Mesothelial cell of epicardium (in vitro differentiated cells): Measurements from ENCODE around the gene GPC6. TPM values are rescaled to one million over a fixed set of nuclear protein-coding genes. Genes with fewer than 3 reads are reported as not detected.

Experiments
- DNase-seq, 2 experiments: peaks; one replicate each; pipeline ENCODE4 v3.0.0; 2021; ENCODE audit warnings: low spot score in 2 of 2; ENCODE audit not compliant: unreplicated experiment in 2 of 2
- H3K27ac Mint-ChIP-seq: 2 replicates; pipeline ENCODE4 v1.8.0; 2021; ENCODE audit warnings: mixed read lengths
- H3K27me3 Mint-ChIP-seq: 2 replicates; pipeline ENCODE4 v1.8.0; 2021; ENCODE audit warnings: low read depth, mixed read lengths
- H3K36me3 Mint-ChIP-seq: 2 replicates; pipeline ENCODE4 v1.8.0; 2021; ENCODE audit warnings: mixed read lengths
- H3K4me1 Mint-ChIP-seq: 2 replicates; pipeline ENCODE4 v1.8.0; 2021; ENCODE audit warnings: mixed read lengths
- H3K4me3 Mint-ChIP-seq: 2 replicates; pipeline ENCODE4 v1.8.0; 2021; ENCODE audit warnings: mild to moderate bottlenecking, moderate library complexity, mixed read lengths
- H3K9me3 Mint-ChIP-seq: 2 replicates; pipeline ENCODE4 v1.8.0; 2021; ENCODE audit warnings: mixed read lengths
- total RNA-seq: library from RNA; stranded (reverse); gene quantifications from 3 replicates; pipeline ENCODE4 v1.2.1, GENCODE V29; 2021
- TF ChIP-seq, protein P1 (sequence below): fragments of 200-600 bp; sonication (generic); IDR thresholded peaks from one replicate; pipeline ENCODE4 v1.5.0; 2021; ENCODE audit warnings: antibody characterized with exemption; ENCODE audit not compliant: unreplicated experiment

The GPC6 gene
- total RNA-seq, 1 donor from 2014 or later = 112 TPM

DNA sequence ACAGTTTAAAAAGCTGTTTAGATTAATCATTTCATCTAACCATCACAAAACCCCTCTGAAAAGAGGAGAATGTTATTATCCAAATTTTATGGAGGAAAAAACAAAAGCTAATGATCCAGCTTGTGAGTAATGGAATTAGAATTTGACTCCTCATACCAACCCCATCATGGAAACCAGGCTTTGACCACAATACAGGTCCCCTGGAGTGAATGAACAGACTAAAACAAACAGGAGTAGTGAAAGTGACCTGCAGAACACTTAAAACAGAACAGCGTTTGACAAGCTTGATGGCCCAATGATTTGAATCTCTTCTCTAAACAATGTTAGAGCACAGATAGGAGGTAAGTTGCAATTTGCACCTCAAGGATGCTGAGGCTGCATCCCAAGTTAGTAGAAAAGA lies 1022.9 kb downstream of the GPC6 start:
- no peak for DNase-seq

DNA sequence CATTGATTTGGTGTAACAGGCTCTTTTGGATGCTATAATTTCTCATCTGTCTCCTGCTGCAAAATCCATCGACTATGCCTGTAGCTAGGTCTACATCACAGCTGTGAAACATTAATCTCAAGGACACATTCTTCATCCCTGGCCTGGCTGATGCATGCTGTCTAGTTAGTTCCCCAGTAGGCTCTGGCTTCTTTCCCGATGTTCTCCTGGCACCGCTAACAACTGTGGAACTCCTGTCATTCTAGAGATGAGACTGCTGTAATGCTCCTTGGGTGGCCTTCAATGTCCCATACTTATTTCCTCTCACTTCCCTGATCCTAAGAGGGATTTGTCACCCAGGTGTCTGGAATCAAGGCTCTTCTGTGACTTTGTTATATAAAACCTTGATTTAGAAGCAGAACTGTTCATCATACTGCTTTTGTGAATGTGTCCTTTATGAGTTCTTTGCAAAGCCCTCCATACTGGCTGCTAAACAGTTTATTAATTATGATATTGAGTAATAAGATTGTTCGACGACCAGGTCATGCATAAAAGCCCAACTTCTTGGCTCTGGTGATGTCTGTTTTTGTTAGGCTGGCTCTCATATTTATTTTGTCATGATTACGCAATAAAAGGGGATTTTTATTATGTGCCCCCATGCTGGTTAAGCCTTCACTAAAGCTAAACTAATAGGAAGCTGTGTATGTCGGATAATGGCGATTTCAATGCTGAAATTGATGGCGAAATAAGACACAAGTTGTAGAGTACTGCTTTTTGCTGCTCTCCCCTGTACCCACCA lies 1025.4 kb downstream of the GPC6 start:
- DNase-seq = no peak

More for the DNA sequence above, 1022.9 kb downstream of the GPC6 start:
- peaks cover 22% of the 10 kb centered on the region for H3K36me3 Mint-ChIP-seq
- peaks cover 13% of the 10 kb centered on the region for H3K4me1 Mint-ChIP-seq
- no peak overlapping the region for H3K27ac Mint-ChIP-seq
- TF ChIP-seq, protein P1, sequence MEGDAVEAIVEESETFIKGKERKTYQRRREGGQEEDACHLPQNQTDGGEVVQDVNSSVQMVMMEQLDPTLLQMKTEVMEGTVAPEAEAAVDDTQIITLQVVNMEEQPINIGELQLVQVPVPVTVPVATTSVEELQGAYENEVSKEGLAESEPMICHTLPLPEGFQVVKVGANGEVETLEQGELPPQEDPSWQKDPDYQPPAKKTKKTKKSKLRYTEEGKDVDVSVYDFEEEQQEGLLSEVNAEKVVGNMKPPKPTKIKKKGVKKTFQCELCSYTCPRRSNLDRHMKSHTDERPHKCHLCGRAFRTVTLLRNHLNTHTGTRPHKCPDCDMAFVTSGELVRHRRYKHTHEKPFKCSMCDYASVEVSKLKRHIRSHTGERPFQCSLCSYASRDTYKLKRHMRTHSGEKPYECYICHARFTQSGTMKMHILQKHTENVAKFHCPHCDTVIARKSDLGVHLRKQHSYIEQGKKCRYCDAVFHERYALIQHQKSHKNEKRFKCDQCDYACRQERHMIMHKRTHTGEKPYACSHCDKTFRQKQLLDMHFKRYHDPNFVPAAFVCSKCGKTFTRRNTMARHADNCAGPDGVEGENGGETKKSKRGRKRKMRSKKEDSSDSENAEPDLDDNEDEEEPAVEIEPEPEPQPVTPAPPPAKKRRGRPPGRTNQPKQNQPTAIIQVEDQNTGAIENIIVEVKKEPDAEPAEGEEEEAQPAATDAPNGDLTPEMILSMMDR = no peak
- H3K9me3 Mint-ChIP-seq = peaks cover 26% of the 10 kb centered on the region
- H3K4me3 Mint-ChIP-seq = no peak overlapping the region
- H3K27me3 Mint-ChIP-seq = no peaks in the 10 kb centered on the region

DNA sequence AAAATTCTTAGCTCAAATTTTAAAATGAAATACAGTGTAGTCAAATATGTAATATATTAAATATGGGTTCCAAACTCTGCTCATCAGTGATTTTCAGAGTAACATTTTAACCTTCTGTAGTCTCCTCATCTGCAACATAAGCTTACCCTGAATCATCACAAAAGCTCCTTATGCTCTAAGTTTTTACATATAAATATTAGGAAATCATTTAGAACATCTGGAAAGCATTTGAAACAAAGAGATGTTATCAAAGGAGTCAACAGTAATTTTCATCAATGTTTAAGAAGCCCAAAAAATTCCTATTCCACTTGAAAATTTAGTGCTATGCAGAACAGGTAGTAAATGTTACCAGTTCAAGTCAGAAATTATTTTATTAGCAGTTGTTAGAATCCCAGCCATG lies 1028.1 kb downstream of the GPC6 start:
- DNase-seq = no peak
- H3K36me3 Mint-ChIP-seq = peaks cover 4% of the 10 kb centered on the region
- TF ChIP-seq, protein P1 = no peak
- no peak overlapping the region for H3K27ac Mint-ChIP-seq
- H3K4me3 Mint-ChIP-seq = no peak overlapping the region
- no peaks in the 10 kb centered on the region for H3K27me3 Mint-ChIP-seq
- peaks cover 5% of the 10 kb centered on the region for H3K9me3 Mint-ChIP-seq
- H3K4me1 Mint-ChIP-seq = peaks cover 13% of the 10 kb centered on the region

More for the DNA sequence above, 1025.4 kb downstream of the GPC6 start:
- Mint-ChIP-seq H3K9me3 (peaks cover 9% of the 10 kb centered on the region), H3K27ac (no peak overlapping the region), H3K36me3 (peaks cover 8% of the 10 kb centered on the region), H3K4me1 (peaks cover 13% of the 10 kb centered on the region), H3K4me3 (no peak overlapping the region), H3K27me3 (no peaks in the 10 kb centered on the region)
- TF ChIP-seq, protein P1 = no peak

DNA sequence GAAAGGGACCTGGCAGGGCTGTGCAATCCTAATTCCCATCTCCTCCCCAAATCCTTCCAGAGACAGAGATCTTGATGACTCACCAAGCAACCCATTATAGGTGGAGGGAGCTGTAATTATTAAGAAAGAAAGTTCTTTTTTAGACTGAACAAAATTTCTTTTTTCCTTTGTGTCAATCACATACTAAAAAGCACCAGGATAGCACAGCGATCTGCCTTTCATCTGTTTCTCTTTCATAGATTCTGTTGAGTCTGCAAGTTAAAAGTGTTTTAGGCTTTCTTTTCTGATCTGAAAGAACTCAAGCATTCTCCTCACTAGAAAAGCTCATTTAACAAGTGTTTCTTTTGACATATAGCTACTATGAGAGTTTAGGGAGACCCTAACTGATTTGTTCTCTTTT lies 1030.1 kb downstream of the GPC6 start:
- Mint-ChIP-seq H3K4me3 (no peak overlapping the region), H3K27ac (no peak overlapping the region), H3K36me3 (no peaks in the 10 kb centered on the region), H3K4me1 (peaks cover 13% of the 10 kb centered on the region), H3K27me3 (no peaks in the 10 kb centered on the region), H3K9me3 (no peaks in the 10 kb centered on the region)
- TF ChIP-seq, protein P1 = no peak
- DNase-seq = no peak

- Mint-ChIP-seq H3K4me3 (no peak overlapping the region), H3K4me1 (no peaks in the 10 kb centered on the region), H3K27ac (no peak overlapping the region), H3K9me3 (no peaks in the 10 kb centered on the region), H3K36me3 (no peaks in the 10 kb centered on the region), H3K27me3 (no peaks in the 10 kb centered on the region)
- no peak for DNase-seq
- TF ChIP-seq, protein P1 = no peak
Measured at GRCh38 chr13:94259984-94260383, 1033.4 kb downstream of the GPC6 start.
